ENCODE data around the gene EFNB2.

EFNB2 gene

GRCh38 chr13:106443607-106444322, 91.7 kb downstream of the EFNB2 start:
- DNase-seq = no peak

DNA sequence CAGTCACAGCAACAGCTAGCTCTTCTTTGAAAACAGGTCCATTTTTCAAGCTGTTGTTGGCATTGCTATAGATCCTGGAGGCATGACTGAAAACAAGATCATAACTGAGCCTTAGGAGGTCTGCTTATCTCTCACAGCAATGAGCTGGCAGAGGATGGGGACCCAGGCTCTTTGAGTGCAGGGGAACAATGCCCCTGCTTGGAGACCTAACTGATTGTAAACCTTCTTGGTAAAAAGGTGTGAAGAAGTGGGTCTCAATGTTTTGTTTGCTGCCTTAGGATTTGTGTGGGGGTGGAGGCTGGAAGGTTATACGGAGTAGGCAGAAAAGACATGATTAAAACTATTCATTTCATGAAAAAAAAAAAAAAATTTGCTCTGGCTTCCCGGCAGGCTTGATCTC, 94.6 kb downstream of the EFNB2 start:
- no peak for DNase-seq

Data from fibroblast of skin of right quadriceps (primary cell).